ENCODE results near the gene COBL. TPM values are rescaled to one million over a fixed set of nuclear protein-coding genes. Genes with fewer than 3 reads are reported as not detected.

COBL gene
- total RNA-seq, 1 donor from 2014 or later, result 25.7 TPM

- no peak for TF ChIP-seq CTCF (conservative IDR thresholded peaks at IDR 0.05)
These were observed 27.6 kb downstream of the COBL start for GRCh38 chr7:51288896-51289622.

GRCh38 chr7:51286401-51286800 lies 30.2 kb downstream of the COBL start:
- H3K27me3 Mint-ChIP-seq, result no peaks in the 10 kb centered on the region
- H3K9me3 Mint-ChIP-seq, result peaks cover 5% of the 10 kb centered on the region
- no peak for TF ChIP-seq CTCF (conservative IDR thresholded peaks at IDR 0.05)
- peaks cover 3% of the 10 kb centered on the region for H3K36me3 Mint-ChIP-seq
- no peak overlapping the region for H3K27ac Mint-ChIP-seq
- H3K4me1 Mint-ChIP-seq (ENCODE audit: unreplicated experiment), result peaks cover 22% of the 10 kb centered on the region
- H3K4me3 Mint-ChIP-seq, result no peak overlapping the region
- no peak for DNase-seq (ENCODE audit: extremely low spot score, unreplicated experiment)

More at GRCh38 chr7:51288896-51289622, 27.6 kb downstream of the COBL start:
- H3K27me3 Mint-ChIP-seq, result no peaks in the 10 kb centered on the region
- no peak overlapping the region for H3K27ac Mint-ChIP-seq
- no peaks in the 10 kb centered on the region for H3K9me3 Mint-ChIP-seq
- no peaks in the 10 kb centered on the region for H3K36me3 Mint-ChIP-seq
- no peak for DNase-seq (ENCODE audit: extremely low spot score, unreplicated experiment)
- no peak overlapping the region for H3K4me3 Mint-ChIP-seq
- H3K4me1 Mint-ChIP-seq (ENCODE audit: unreplicated experiment), result peaks cover 22% of the 10 kb centered on the region

- no peak for TF ChIP-seq CTCF (conservative IDR thresholded peaks at IDR 0.05)
- Mint-ChIP-seq H3K4me1 (ENCODE audit: unreplicated experiment) (peaks cover 30% of the 10 kb centered on the region), H3K9me3 (peaks cover 5% of the 10 kb centered on the region), H3K27ac (no peak overlapping the region), H3K36me3 (peaks cover 3% of the 10 kb centered on the region), H3K27me3 (no peaks in the 10 kb centered on the region), H3K4me3 (no peak overlapping the region)
- no peak for DNase-seq (ENCODE audit: extremely low spot score, unreplicated experiment)
These were observed 36.5 kb downstream of the COBL start for GRCh38 chr7:51280156-51280555.

- peaks cover 36% of the 10 kb centered on the region for H3K4me1 Mint-ChIP-seq (ENCODE audit: unreplicated experiment)
- no peak for TF ChIP-seq CTCF (conservative IDR thresholded peaks at IDR 0.05)
- DNase-seq (ENCODE audit: extremely low spot score, unreplicated experiment), result no peak
- peaks cover 5% of the 10 kb centered on the region for H3K9me3 Mint-ChIP-seq
- peaks cover 3% of the 10 kb centered on the region for H3K36me3 Mint-ChIP-seq
- no peak overlapping the region for H3K27ac Mint-ChIP-seq
- no peaks in the 10 kb centered on the region for H3K27me3 Mint-ChIP-seq
- H3K4me3 Mint-ChIP-seq, result no peak overlapping the region
These were observed 37.1 kb downstream of the COBL start for GRCh38 chr7:51279391-51280023.

- Mint-ChIP-seq H3K9me3 (peaks cover 5% of the 10 kb centered on the region), H3K27ac (no peak overlapping the region), H3K36me3 (peaks cover 8% of the 10 kb centered on the region), H3K4me3 (no peak overlapping the region), H3K4me1 (ENCODE audit: unreplicated experiment) (peaks cover 42% of the 10 kb centered on the region), H3K27me3 (no peaks in the 10 kb centered on the region)
- no peak for TF ChIP-seq CTCF (conservative IDR thresholded peaks at IDR 0.05)
- no peak for DNase-seq (ENCODE audit: extremely low spot score, unreplicated experiment)
These were observed 37.8 kb downstream of the COBL start for GRCh38 chr7:51278797-51279196.

All from type B pancreatic cell (in vitro differentiated cells).